Measurements from ENCODE around the gene TPD52L1. TPM values are rescaled to one million over a fixed set of nuclear protein-coding genes. Genes with fewer than 3 reads are reported as not detected.
A peak's percentile ranks its signal among the peaks of the same experiment; 100 is the strongest.

TPD52L1 gene
- total RNA-seq, result 1 to 10 TPM; 2.5 to 9.1 (median 4.7) TPM
- polyA plus RNA-seq, result 1 to 10 TPM in 2 of 3 donors, under 1 TPM in 1; 0.80 to 3.0 (median 2.0) TPM
- long read RNA-seq, donor 1, partial matches to known transcripts, result 0 of 5 reads
- long read RNA-seq, donor 1, other reads (novel, unspliced or antisense), result 0 of 5 reads
- long read RNA-seq, donor 2, partial matches to known transcripts, result 0 of 2 reads
- long read RNA-seq, donor 2, other reads (novel, unspliced or antisense), result 0 of 2 reads

- DNase-seq, result peak; percentile 91
- 1 to 2% (median 1%) methylated on average over 29 to 47 of the region's 47 CpGs for WGBS, 5 donors
- no peaks in the 10 kb centered on the region for H3K36me3 ChIP-seq
- peaks cover 0 to 20% (median 18%) of the 10 kb centered on the region in 6 donors for H3K4me1 ChIP-seq
- H3K27ac ChIP-seq, result peak within 1 kb of the TSS in 1 of 8 donors; percentile 36
- no peaks in the 10 kb centered on the region for H3K9me3 ChIP-seq
- peak within 1 kb of the TSS; percentile 3 to 71 (median 52) for H3K4me3 ChIP-seq
- peaks cover 0 to 51% (median 15%) of the 10 kb centered on the region in 7 donors for H3K27me3 ChIP-seq (replicated peaks in 1 of 7)
- peak in 10 of 11 experiments; percentile 19 to 83 (median 64) for TF ChIP-seq CTCF (IDR thresholded peaks at IDR 0.05 in 8 of 11, conservative IDR thresholded peaks at IDR 0.05 in 3 of 11)
- TF ChIP-seq POLR2A (IDR thresholded peaks at IDR 0.05), result no peak
- TF ChIP-seq POLR2AphosphoS5 (IDR thresholded peaks at IDR 0.05), result peak in 1 of 3 donors; percentile 47
- intact Hi-C loops (cut with DNase I; ENCODE audit: low total_unique reads), result loop anchor here (10.0 kb wide), 1 partner anchor 611 kb away; no protein-coding TSS in a partner anchor
Measured at GRCh38 chr6:125153391-125154117, at the start of gene TPD52L1. TSS of gene TPD52L1 (plus strand) at chr6:125153773. CDS start at chr6:125153952, 179 bp downstream.

GRCh38 chr6:125104425-125104824 is 49.1 kb upstream of the TPD52L1 start:
- intact Hi-C loops (cut with DNase I; ENCODE audit: low total_unique reads), result no loop called here
- Histone ChIP-seq H3K27me3 (replicated peaks in 1 of 7) (peaks cover 0 to 8% (median 0%) of the 10 kb centered on the region in 7 donors), H3K27ac (no peak overlapping the region), H3K36me3 (no peaks in the 10 kb centered on the region), H3K4me3 (no peak overlapping the region), H3K4me1 (peaks cover 0 to 11% (median 2%) of the 10 kb centered on the region in 6 donors), H3K9me3 (peaks cover 0 to 13% (median 7%) of the 10 kb centered on the region in 8 donors)
- WGBS, 5 donors, result 53 to 79% (median 70%) methylated on average over 4 of the region's 4 CpGs
- no peak for DNase-seq
- TF ChIP-seq POLR2AphosphoS5 (IDR thresholded peaks at IDR 0.05), result no peak
- TF ChIP-seq POLR2A (IDR thresholded peaks at IDR 0.05), result no peak
- TF ChIP-seq CTCF (IDR thresholded peaks at IDR 0.05 in 8 of 11, conservative IDR thresholded peaks at IDR 0.05 in 3 of 11), result no peak

DNA sequence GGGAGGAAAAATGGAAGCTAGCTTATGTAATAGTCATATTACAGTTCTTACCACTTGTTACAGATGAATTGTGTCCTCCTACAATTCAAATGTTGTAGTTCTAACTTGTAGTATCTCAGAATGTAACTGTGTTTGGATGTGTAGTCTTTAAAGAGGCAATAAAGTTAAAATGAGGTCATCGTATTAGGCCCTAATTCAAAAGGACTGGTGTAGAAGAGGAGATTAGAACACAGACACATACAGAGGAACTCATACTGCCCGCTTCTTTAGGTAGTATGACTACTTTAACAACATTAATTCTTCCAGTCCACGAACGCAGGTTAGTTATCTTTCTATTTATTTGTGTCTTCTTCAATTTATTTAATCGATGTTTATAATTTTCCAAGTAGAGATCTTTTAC is 46.5 kb upstream of the TPD52L1 start:
- Histone ChIP-seq H3K4me3 (no peak overlapping the region), H3K27ac (no peak overlapping the region), H3K9me3 (peaks cover 0 to 39% (median 33%) of the 10 kb centered on the region in 8 donors), H3K36me3 (no peaks in the 10 kb centered on the region), H3K4me1 (peaks cover 0 to 5% (median 0%) of the 10 kb centered on the region in 6 donors), H3K27me3 (replicated peaks in 1 of 7) (no peaks in the 10 kb centered on the region)
- WGBS, 5 donors, result 94 to 96% (median 96%) methylated on average over 5 of the region's 5 CpGs
- TF ChIP-seq CTCF (IDR thresholded peaks at IDR 0.05 in 8 of 11, conservative IDR thresholded peaks at IDR 0.05 in 3 of 11) (no peak), POLR2AphosphoS5 (IDR thresholded peaks at IDR 0.05) (no peak), POLR2A (IDR thresholded peaks at IDR 0.05) (no peak)
- no peak for DNase-seq
- intact Hi-C loops (cut with DNase I; ENCODE audit: low total_unique reads), result loop anchor here (5.0 kb wide), 1 partner anchor 225 kb away; no protein-coding TSS in a partner anchor

- Histone ChIP-seq H3K4me3 (no peak overlapping the region), H3K36me3 (no peaks in the 10 kb centered on the region), H3K9me3 (peaks cover 0 to 48% (median 41%) of the 10 kb centered on the region in 8 donors), H3K4me1 (no peaks in the 10 kb centered on the region), H3K27me3 (replicated peaks in 1 of 7) (no peaks in the 10 kb centered on the region), H3K27ac (no peak overlapping the region)
- no peak for DNase-seq
- TF ChIP-seq POLR2A (IDR thresholded peaks at IDR 0.05) (no peak), CTCF (IDR thresholded peaks at IDR 0.05 in 8 of 11, conservative IDR thresholded peaks at IDR 0.05 in 3 of 11) (no peak), POLR2AphosphoS5 (IDR thresholded peaks at IDR 0.05) (no peak)
- WGBS, 5 donors, result 91 to 98% (median 95%) methylated on average over 3 of the region's 3 CpGs
- intact Hi-C loops (cut with DNase I; ENCODE audit: low total_unique reads), result loop anchor here (5.0 kb wide), 1 partner anchor 226 kb away; no protein-coding TSS in a partner anchor
Measured at GRCh38 chr6:125107896-125108295, 45.7 kb upstream of the TPD52L1 start.
